Neuronal stem cell (in vitro differentiated cells): ENCODE results near the gene TPST1.
A peak's percentile ranks its signal among the peaks of the same experiment; 100 is the strongest.

Source experiments
- DNase-seq: peaks from one replicate; pipeline ENCODE4 v3.0.0-alpha.2; 2013; ENCODE audit warnings: low spot score
- H2AFZ ChIP-seq: one replicate; pipeline ENCODE4 v1.6.1; 2013; ENCODE audit warnings: mild to moderate bottlenecking, low read length, inconsistent platforms
- H2AK5ac ChIP-seq: 2 replicates; pipeline ENCODE4 v1.6.1; 2013; ENCODE audit warnings: low read depth, mild to moderate bottlenecking, inconsistent platforms, low read length, moderate library complexity, mixed read lengths
- H2BK120ac ChIP-seq: 2 replicates; pipeline ENCODE4 v1.6.1; 2013; ENCODE audit warnings: low read depth, mild to moderate bottlenecking, inconsistent platforms, low read length, moderate library complexity, mixed read lengths
- H2BK12ac ChIP-seq: one replicate; pipeline ENCODE4 v1.6.1; 2013; ENCODE audit warnings: low read length, inconsistent platforms
- H2BK15ac ChIP-seq: 2 replicates; pipeline ENCODE4 v1.6.1; 2013; ENCODE audit warnings: mild to moderate bottlenecking, low read length, inconsistent platforms, mixed read lengths
- H2BK5ac ChIP-seq: one replicate; pipeline ENCODE4 v1.6.1; 2013; ENCODE audit warnings: inconsistent platforms, mild to moderate bottlenecking, low read length, moderate library complexity
- H3K14ac ChIP-seq: one replicate; pipeline ENCODE4 v1.6.1; 2013; ENCODE audit warnings: low read length, inconsistent platforms
- H3K18ac ChIP-seq: 2 replicates; pipeline ENCODE4 v1.6.1; 2013; ENCODE audit warnings: low read length, inconsistent platforms
- H3K23ac ChIP-seq: 2 replicates; pipeline ENCODE4 v1.6.1; 2013; ENCODE audit warnings: low read depth, mild to moderate bottlenecking, mixed read lengths, low read length, inconsistent platforms; ENCODE audit not compliant: poor library complexity
- H3K27ac ChIP-seq: replicated peaks from 3 replicates; pipeline ENCODE4 v1.5.1; 2013; ENCODE audit warnings: low read length, inconsistent platforms
- H3K27me3 ChIP-seq, 3 experiments: 2 replicates each; pipeline ENCODE4 v1.6.1; 2013; ENCODE audit warnings: low read length in 3 of 3, mild to moderate bottlenecking in 2 of 3, inconsistent platforms in 1 of 3, low read depth in 1 of 3, mixed read lengths in 1 of 3, moderate library complexity in 1 of 3; ENCODE audit not compliant: control insufficient read depth in 3 of 3, insufficient read depth in 3 of 3
- H3K36me3 ChIP-seq, 2 donors: replicated peaks in 1 of 2; 2 replicates each; pipeline ENCODE4 v1.6.1; 2013; ENCODE audit warnings: low read length in 2 of 2; ENCODE audit not compliant: control insufficient read depth in 2 of 2, insufficient read depth in 2 of 2
- H3K4ac ChIP-seq: 2 replicates; pipeline ENCODE4 v1.6.1; 2013; ENCODE audit warnings: inconsistent platforms, mild to moderate bottlenecking, low read length, moderate library complexity
- H3K4me1 ChIP-seq, 2 donors: 1 replicate in 1 of 2; 2 replicates in 1 of 2; pipeline ENCODE4 v1.6.1; 2013; ENCODE audit warnings: low read length in 2 of 2, low read depth in 1 of 2; ENCODE audit not compliant: control insufficient read depth in 2 of 2, insufficient read depth in 1 of 2
- H3K4me2 ChIP-seq: one replicate; pipeline ENCODE4 v1.6.1; 2013; ENCODE audit warnings: mild to moderate bottlenecking, low read length, inconsistent platforms; ENCODE audit not compliant: insufficient read depth, poor library complexity, severe bottlenecking
- H3K4me3 ChIP-seq, 2 donors: 2 replicates each; pipeline ENCODE4 v1.5.1; 2013; ENCODE audit warnings: low read length in 2 of 2, mild to moderate bottlenecking in 2 of 2, inconsistent platforms in 1 of 2, moderate library complexity in 1 of 2
- H3K79me1 ChIP-seq: one replicate; pipeline ENCODE4 v1.6.1; 2013; ENCODE audit warnings: low read depth, mild to moderate bottlenecking, inconsistent platforms, low read length, moderate library complexity
- H3K9ac ChIP-seq: one replicate; pipeline ENCODE4 v1.6.1; 2013; ENCODE audit warnings: mild to moderate bottlenecking, low read depth, low read length, inconsistent platforms; ENCODE audit not compliant: poor library complexity
- H3K9me3 ChIP-seq, 2 donors: replicated peaks in 1 of 2; 2 replicates each; pipeline versions ENCODE3 to v1.6.1; 2013; ENCODE audit warnings: low read length in 2 of 2, mild to moderate bottlenecking in 2 of 2, inconsistent platforms in 1 of 2, low read depth in 1 of 2, mixed read lengths in 1 of 2, moderate library complexity in 1 of 2; ENCODE audit not compliant: control insufficient read depth in 2 of 2, insufficient read depth in 1 of 2
- H4K8ac ChIP-seq: one replicate; pipeline ENCODE4 v1.6.1; 2013; ENCODE audit warnings: low read depth, mild to moderate bottlenecking, inconsistent platforms, low read length, moderate library complexity
- H4K91ac ChIP-seq: one replicate; pipeline ENCODE4 v1.6.1; 2013; ENCODE audit warnings: low read length, low read depth, mild to moderate bottlenecking, inconsistent platforms; ENCODE audit not compliant: poor library complexity
- WGBS, 2 donors: extraction: QIAGEN DNeasy Blood & Tissue Kit; methylation state at CpG; one replicate each; pipeline ENCODE4 v1.1.7; 2013; ENCODE audit warnings: missing lambda C conversion rate in 2 of 2, mixed read lengths in 1 of 2; ENCODE audit not compliant: insufficient read length in 2 of 2, insufficient replicate concordance in 1 of 2; ENCODE audit errors: extremely low coverage in 2 of 2; 5-methylcytosine and 5-hydroxymethylcytosine counted together

The TPST1 gene

DNA sequence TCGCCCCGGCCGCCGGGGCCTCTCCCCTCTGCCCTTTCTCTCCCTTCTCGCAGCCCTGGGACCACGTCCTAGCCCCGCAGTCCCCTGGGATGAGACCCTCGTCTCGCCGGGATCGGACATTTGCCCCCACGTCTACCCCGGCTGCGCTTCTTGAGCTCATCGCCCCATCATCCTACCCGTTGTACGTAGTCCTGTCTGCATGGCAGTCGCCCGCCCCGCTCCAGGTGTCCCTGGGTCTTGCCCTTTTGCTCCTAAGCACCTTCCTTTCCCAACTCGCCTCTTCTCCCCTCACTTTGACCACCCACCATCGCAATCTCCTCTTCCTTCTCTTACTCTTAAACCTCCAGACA is 582 bp downstream of the TPST1 start:
- H3K4ac ChIP-seq: no peak overlapping the region
- H3K14ac ChIP-seq: peak overlapping the region; percentile 61
- H3K23ac ChIP-seq: peak overlapping the region; percentile 98
- no CpG with 5 or more reads among the region's 22 CpGs for WGBS, 2 donors
- peaks cover 4 to 12% of the 10 kb centered on the region in 2 donors for H3K4me1 ChIP-seq
- H3K27ac ChIP-seq: no peak overlapping the region
- no peak for DNase-seq
- H2BK5ac ChIP-seq: peak overlapping the region; percentile 94
- H4K8ac ChIP-seq: no peak overlapping the region
- H3K79me1 ChIP-seq: peaks cover 6% of the 10 kb centered on the region
- peak overlapping the region; percentile 65 to 100 for H3K4me3 ChIP-seq
- peak overlapping the region; percentile 97 for H3K9ac ChIP-seq
- H3K36me3 ChIP-seq: peaks cover 7 to 29% of the 10 kb centered on the region in 2 donors
- H3K9me3 ChIP-seq: no peaks in the 10 kb centered on the region
- peak overlapping the region; percentile 94 for H3K18ac ChIP-seq
- H2BK15ac ChIP-seq: no peak overlapping the region
- H2BK120ac ChIP-seq: no peak overlapping the region
- peak overlapping the region; percentile 73 for H3K4me2 ChIP-seq
- no peak overlapping the region for H4K91ac ChIP-seq
- H2BK12ac ChIP-seq: no peak overlapping the region
- H2AFZ ChIP-seq: peak overlapping the region; percentile 91
- H2AK5ac ChIP-seq: peak overlapping the region; percentile 74
- no peaks in the 10 kb centered on the region for H3K27me3 ChIP-seq

DNA sequence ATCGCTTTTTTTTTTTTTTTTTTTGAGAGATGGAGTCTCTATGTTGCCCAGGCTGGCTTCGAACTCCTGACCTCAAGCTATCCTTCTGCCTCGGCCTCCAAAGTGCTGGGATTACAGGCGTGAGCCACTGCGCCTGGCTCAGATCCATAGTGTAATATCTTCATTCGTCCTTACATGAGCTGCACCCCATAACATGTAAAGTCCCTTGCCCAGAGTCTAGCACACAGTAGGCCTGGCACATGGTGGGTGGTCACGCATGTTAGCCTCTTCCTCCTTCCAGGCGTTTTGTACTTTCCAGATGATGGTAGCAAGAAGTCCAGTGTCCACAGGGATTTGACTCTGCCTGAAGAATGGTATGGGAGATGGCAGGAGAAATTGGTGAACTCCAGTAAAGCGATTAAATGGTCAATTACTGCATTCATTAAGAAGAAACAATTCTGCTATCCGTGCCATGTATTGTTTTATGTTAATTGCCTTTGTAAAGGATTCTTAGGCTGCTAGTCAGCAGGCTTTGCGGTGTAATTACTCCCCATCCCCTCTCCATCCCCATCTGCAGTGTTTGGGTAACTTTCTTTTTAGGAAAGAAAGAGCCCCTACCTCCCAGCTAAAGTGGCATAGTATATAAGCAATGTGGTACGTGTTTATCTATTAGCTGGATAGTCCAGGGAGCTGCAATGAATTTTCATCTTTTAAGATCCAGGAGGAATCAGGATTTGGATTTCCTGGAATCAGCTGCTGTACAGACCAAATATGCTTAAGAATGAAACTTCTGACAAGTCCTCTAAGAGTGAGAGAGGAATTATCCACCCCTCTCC is 1.2 kb downstream of the TPST1 start:
- H3K14ac ChIP-seq: no peak overlapping the region
- peak overlapping the region; percentile 73 for H3K4me2 ChIP-seq
- no peak overlapping the region for H2BK5ac ChIP-seq
- H3K23ac ChIP-seq: no peak overlapping the region
- DNase-seq: no peak
- H2AFZ ChIP-seq: peak overlapping the region; percentile 91
- no peak overlapping the region for H3K18ac ChIP-seq
- H3K9me3 ChIP-seq: no peaks in the 10 kb centered on the region
- no peak overlapping the region for H3K27ac ChIP-seq
- no CpG with 5 or more reads among the region's 12 CpGs for WGBS, 2 donors
- peak overlapping the region; percentile 65 to 100 for H3K4me3 ChIP-seq
- H3K4ac ChIP-seq: no peak overlapping the region
- peaks cover 4 to 12% of the 10 kb centered on the region in 2 donors for H3K4me1 ChIP-seq
- peaks cover 6% of the 10 kb centered on the region for H3K79me1 ChIP-seq
- no peak overlapping the region for H3K9ac ChIP-seq
- no peak overlapping the region for H2BK12ac ChIP-seq
- H3K27me3 ChIP-seq: no peaks in the 10 kb centered on the region
- H2AK5ac ChIP-seq: no peak overlapping the region
- H4K91ac ChIP-seq: no peak overlapping the region
- no peak overlapping the region for H2BK120ac ChIP-seq
- no peak overlapping the region for H4K8ac ChIP-seq
- H2BK15ac ChIP-seq: no peak overlapping the region
- peaks cover 7 to 31% of the 10 kb centered on the region in 2 donors for H3K36me3 ChIP-seq

DNA sequence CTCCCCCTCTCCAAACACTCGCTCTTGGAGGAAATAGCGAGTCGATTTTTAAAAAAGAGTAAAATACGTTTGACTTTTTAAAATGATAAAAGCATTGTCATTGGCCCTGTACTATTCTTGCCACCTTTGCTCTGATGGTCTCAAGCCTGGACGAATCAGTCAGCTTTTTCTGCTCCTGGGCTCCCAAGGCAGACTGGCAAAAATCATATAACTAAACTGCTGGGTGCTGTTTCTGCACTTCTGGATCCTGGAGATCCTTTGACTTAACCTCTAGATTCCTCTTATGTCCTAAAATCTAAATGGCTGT is 1.8 kb downstream of the TPST1 start:
- H3K18ac ChIP-seq: no peak overlapping the region
- peaks cover 7 to 31% of the 10 kb centered on the region in 2 donors for H3K36me3 ChIP-seq
- no peak overlapping the region for H3K9ac ChIP-seq
- H2BK5ac ChIP-seq: no peak overlapping the region
- WGBS, 2 donors: no CpG with 5 or more reads among the region's 5 CpGs
- no peak overlapping the region for H3K14ac ChIP-seq
- no peak overlapping the region for H2AFZ ChIP-seq
- H3K4me2 ChIP-seq: no peak overlapping the region
- peaks cover 8% of the 10 kb centered on the region for H3K79me1 ChIP-seq
- H3K23ac ChIP-seq: no peak overlapping the region
- no peak overlapping the region for H3K27ac ChIP-seq
- no peaks in the 10 kb centered on the region for H3K9me3 ChIP-seq
- no peak overlapping the region for H3K4ac ChIP-seq
- H2BK12ac ChIP-seq: no peak overlapping the region
- peaks cover 4 to 12% of the 10 kb centered on the region in 2 donors for H3K4me1 ChIP-seq
- H4K91ac ChIP-seq: no peak overlapping the region
- no peak overlapping the region for H2BK15ac ChIP-seq
- no peak for DNase-seq
- H3K4me3 ChIP-seq: peak overlapping the region in 1 of 2 donors; percentile 65
- H3K27me3 ChIP-seq: no peaks in the 10 kb centered on the region
- no peak overlapping the region for H2AK5ac ChIP-seq
- no peak overlapping the region for H4K8ac ChIP-seq
- no peak overlapping the region for H2BK120ac ChIP-seq

DNA sequence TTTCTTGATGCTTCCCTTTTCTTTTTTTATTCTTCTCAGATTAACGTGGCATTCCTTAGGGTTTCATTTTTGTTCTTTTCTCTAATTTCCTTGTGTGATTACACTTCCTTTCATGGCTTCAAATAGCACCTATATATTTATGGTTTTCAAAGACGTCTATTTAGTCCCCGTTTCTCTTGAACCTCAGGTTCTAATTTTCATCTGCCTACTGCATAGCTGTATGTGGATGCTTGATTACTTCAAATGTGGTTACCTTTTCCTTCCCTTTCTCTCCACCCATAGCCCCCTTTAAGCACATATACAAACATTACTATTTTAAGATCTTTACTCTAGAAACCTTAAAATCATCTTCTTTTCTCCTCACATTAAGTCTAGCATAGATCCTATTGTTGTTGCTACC is 2.4 kb downstream of the TPST1 start:
- DNase-seq: no peak
- peaks cover 4 to 12% of the 10 kb centered on the region in 2 donors for H3K4me1 ChIP-seq

More for the DNA sequence above, 2.4 kb downstream of the TPST1 start:
- Histone ChIP-seq H3K9me3 (no peaks in the 10 kb centered on the region), H2AFZ (no peak overlapping the region), H3K4me3 (no peak overlapping the region), H2BK5ac (no peak overlapping the region), H3K9ac (no peak overlapping the region), H3K18ac (no peak overlapping the region), H3K14ac (no peak overlapping the region), H3K27me3 (no peaks in the 10 kb centered on the region), H2BK15ac (no peak overlapping the region), H2AK5ac (no peak overlapping the region), H4K91ac (no peak overlapping the region), H3K27ac (no peak overlapping the region), H2BK12ac (no peak overlapping the region), H3K79me1 (peaks cover 8% of the 10 kb centered on the region), H3K23ac (no peak overlapping the region), H2BK120ac (no peak overlapping the region), H3K4ac (no peak overlapping the region), H4K8ac (no peak overlapping the region), H3K4me2 (no peak overlapping the region), H3K36me3 (peaks cover 7 to 31% of the 10 kb centered on the region in 2 donors)
- WGBS, 2 donors: no CpG with 5 or more reads among the region's 3 CpGs
